Lower leg skin (tissue), 4 donors: ENCODE measurements around the gene KRTAP2-2. TPM values are rescaled to one million over a fixed set of nuclear protein-coding genes. Genes with fewer than 3 reads are reported as not detected.
"Not testable (repeated sequence)": the region's sequence is repeated elsewhere in the genome, so short reads cannot be mapped to it uniquely, and the experiment has no call there.

Experiments used
- DNase-seq, 2 donors: peaks; one replicate each; pipeline ENCODE4 v3.0.0-alpha.2; 2019; ENCODE audit warnings: low spot score in 2 of 2
- H3K4me3 ChIP-seq: fragments of 200-600 bp; sonication (generic); 2 replicates; pipeline ENCODE4 v1.5.1; 2017; ENCODE audit warnings: mild to moderate bottlenecking, low read depth; ENCODE audit not compliant: poor library complexity, severe bottlenecking
- CTCF ChIP-seq, 3 donors: fragments of 450-650 bp; IDR thresholded peaks; one replicate each; pipeline ENCODE4 v1.5.1; 2016; ENCODE audit warnings: antibody characterized with exemption in 3 of 3, mild to moderate bottlenecking in 3 of 3, moderate library complexity in 2 of 3
- POLR2A ChIP-seq, 2 donors: fragments of 450-650 bp; IDR thresholded peaks; one replicate each; pipeline ENCODE4 v1.6.1; 2016 to 2017; ENCODE audit warnings: antibody characterized with exemption in 2 of 2, mild to moderate bottlenecking in 1 of 2, moderate library complexity in 1 of 2
- WGBS, 2 donors: methylation state at CpG; one replicate each; pipeline ENCODE4 v1.1.5; 2018; 5-methylcytosine and 5-hydroxymethylcytosine counted together
- intact Hi-C: fragments of 100-400 bp; cut with DNase I; formaldehyde crosslinking; loops from one replicate; pipeline ENCODE4 v1.15.0; 2023; ENCODE audit warnings: low total_unique reads
- total RNA-seq, 4 donors: library from RNA; depleted of rRNA; stranded (reverse); fragments of >200 nt; gene quantifications; one replicate each; pipeline ENCODE4 v1.1.0, GENCODE V29; 2016

KRTAP2-2 gene
- total RNA-seq, 4 donors from 2014 or later: 3.6 to 58.7 TPM; not detected in 2

DNA sequence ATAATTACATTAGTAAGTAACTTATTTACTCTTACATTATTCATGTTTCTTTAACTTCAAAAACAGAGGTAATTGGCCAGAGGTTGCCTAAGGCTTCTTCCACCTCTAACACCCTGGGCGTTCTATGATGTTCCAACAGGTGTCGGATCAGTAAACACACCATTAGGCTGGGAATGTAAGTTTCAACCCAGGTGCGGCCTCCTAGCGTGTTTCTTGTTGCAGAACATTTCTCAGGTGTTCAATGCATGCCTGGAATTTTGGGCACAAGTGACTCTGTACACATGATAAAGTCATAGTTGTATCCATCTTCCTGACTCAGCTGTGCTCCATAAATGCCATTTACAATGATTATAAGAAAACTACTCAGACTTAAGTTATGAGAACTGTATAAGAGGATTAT is 1.0 kb downstream of the KRTAP2-2 start:
- TF ChIP-seq CTCF (IDR thresholded peaks at IDR 0.05): no peak
- no peak for TF ChIP-seq POLR2A (IDR thresholded peaks at IDR 0.05)
- H3K4me3 ChIP-seq: no peak overlapping the region
- intact Hi-C loops: no loop called here
- no peak for DNase-seq
- WGBS, 2 donors: 93 to 97% methylated on average over 4 of the region's 4 CpGs

- no peak for DNase-seq
- intact Hi-C loops: no loop called here
- TF ChIP-seq POLR2A (IDR thresholded peaks at IDR 0.05) (no peak), CTCF (IDR thresholded peaks at IDR 0.05) (no peak)
- no peak overlapping the region for H3K4me3 ChIP-seq
These were observed 2.5 kb downstream of the KRTAP2-2 start for GRCh38 chr17:41052566-41052965.

DNA sequence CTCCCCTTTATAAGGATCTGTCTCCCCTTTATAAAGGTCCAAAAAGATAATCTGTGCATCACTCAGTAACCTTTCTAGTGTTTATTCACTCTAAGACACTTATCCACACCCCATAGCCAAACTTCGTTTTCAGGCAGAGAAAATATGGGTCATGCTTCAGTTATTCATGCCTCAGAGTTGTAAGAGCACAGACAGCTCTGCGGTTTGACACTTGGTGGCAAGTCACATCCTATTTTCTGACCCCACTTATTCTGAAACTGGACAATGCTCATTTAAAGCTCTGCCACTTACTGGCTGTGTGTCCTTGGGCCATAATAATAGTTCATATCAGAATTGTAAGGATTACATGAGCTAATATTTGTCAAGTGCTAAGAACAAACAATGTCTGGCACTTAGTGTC is 5.9 kb downstream of the KRTAP2-2 start:
- no peak for DNase-seq
- WGBS, 2 donors: 50 to 75% methylated on average over 2 of the region's 2 CpGs
- TF ChIP-seq CTCF (IDR thresholded peaks at IDR 0.05): no peak
- no peak for TF ChIP-seq POLR2A (IDR thresholded peaks at IDR 0.05)
- H3K4me3 ChIP-seq: no peak overlapping the region
- intact Hi-C loops: no loop called here

DNA sequence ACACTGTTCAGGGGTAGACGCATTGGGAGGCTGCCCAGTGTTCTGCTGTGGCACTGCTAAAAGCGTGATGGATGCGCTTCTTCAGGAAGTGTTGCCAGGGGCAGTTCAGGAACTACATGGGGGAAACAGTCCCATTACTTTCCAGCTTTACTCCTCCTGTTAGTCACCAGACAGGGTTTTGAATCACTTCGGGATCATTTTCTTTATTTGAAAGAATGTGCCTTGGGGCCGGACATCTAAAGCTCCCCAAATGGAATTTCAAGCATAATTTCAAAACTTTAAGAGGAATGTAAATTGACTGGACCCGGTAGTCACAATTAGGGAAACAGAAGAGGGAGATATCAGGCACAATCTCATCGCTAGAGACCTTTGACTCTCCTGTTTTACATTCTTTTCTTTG is 6.6 kb downstream of the KRTAP2-2 start:
- intact Hi-C loops: no loop called here
- H3K4me3 ChIP-seq: no peak overlapping the region
- WGBS, 2 donors: 56 to 67% methylated on average over 7 of the region's 7 CpGs
- DNase-seq: no peak
- TF ChIP-seq CTCF (IDR thresholded peaks at IDR 0.05): no peak
- TF ChIP-seq POLR2A (IDR thresholded peaks at IDR 0.05): no peak

DNA sequence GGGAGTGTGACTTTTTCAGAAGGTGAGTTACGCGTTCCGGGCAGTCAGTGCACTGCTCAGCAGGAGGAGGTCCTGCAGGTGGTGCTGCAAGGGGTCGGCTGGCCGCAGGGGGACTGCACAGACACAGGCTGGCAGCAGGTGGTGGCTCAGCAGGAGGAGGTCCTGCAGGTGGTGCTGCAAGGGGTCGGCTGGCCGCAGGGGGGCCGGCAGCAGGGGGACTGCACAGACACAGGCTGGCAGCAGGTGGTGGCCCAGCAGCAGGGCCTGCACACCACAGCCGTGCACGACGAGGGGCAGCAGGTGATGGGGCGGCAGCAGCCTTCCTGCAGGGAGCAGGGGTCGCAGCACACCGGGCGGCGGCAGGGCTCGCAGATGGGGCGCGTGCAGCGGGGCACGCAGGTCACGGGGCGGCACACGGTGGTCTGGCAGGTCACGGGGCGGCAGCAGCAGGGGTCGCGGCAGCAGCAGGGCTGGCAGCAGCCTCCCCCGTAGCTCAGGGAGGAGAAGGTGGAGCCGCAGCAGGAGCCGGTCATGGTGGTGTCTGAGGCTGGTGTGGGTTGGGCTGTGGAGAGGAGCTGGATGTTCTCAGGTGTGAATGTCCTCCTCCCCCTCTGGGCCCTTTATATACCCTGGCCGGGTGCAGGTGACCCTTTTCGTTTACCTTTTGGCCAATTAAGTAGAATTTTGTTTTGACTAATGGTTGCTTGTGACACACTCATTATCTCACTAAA is 8.1 kb downstream of the KRTAP2-2 start, which contains the start of gene KRTAP2-1:
Gene KRTAP2-1 (minus strand): TSS at position 582 of the 731 bp plus-strand sequence. CDS start 49 bp downstream, at position 533.
- intact Hi-C loops, H3K4me3 ChIP-seq, DNase-seq: not testable (repeated sequence)
- 65 to 75% methylated on average over 9 to 10 of the region's 33 CpGs for WGBS, 2 donors

DNA sequence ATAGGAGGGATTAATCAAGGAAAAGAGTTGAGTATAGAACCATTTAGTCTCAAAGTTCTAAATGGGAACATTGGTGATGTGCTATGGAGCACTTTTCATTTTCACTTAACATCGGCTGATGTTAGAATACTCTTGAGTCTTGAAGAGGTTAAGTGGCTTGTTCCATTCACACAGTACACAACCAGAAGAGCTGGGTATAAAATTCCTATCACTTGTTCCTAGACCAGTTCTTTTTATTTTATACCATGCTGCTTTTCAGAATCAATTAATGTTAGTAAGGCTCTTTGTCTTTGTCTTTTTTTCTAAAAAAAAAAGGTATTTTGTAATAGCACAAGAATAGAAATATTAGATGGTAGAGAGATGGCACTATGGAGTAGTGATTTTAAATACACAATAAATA is 12.1 kb downstream of the KRTAP2-2 start:
- DNase-seq: no peak
- no peak for TF ChIP-seq CTCF (IDR thresholded peaks at IDR 0.05)
- no peak for TF ChIP-seq POLR2A (IDR thresholded peaks at IDR 0.05)
- WGBS, 2 donors: 97 to 98% methylated on average over 1 of the region's 1 CpG
- H3K4me3 ChIP-seq: no peak overlapping the region
- intact Hi-C loops: no loop called here

GRCh38 chr17:41040783-41041571 is 14.1 kb downstream of the KRTAP2-2 start, which contains the start of gene KRTAP1-1:
TSS of gene KRTAP1-1 (minus strand) at chr17:41041450. CDS start at chr17:41041397, 53 bp downstream.
- 48 to 70% methylated on average over 10 to 13 of the region's 14 CpGs for WGBS, 2 donors
- DNase-seq, intact Hi-C loops, H3K4me3 ChIP-seq: not testable (repeated sequence)
